ENCODE results near the gene NPIPB6.
"Not testable (repeated sequence)": the region's sequence is repeated elsewhere in the genome, so short reads cannot be mapped to it uniquely, and the experiment has no call there.

DNA sequence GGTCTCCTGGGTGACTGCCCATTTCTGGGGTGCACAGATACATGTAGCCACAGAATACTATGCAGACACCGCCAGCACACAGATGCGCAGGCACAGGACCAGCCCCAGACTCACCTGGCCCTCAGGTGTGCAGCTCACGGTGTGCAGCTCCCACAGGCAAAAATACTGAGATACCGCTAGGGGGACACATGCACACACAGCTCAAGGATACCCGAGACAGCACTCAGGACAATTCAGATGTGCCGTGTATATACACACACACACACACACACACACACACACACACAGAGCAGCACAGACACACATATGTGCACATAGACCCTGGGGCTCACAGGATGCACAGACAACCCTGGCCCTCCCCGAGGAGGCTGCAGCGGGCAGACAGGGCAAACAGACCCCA lies 11.8 kb upstream of the NPIPB6 start:
- TF ChIP-seq ATF3 (IDR thresholded peaks at IDR 0.05); ZNF274 (IDR thresholded peaks at IDR 0.05; ENCODE audit: low read depth, low read length); SP1 (IDR thresholded peaks at IDR 0.05; ENCODE audit: low read depth); EZH2 (IDR thresholded peaks at IDR 0.05); JUND (IDR thresholded peaks at IDR 0.05); CEBPB (IDR thresholded peaks at IDR 0.05; ENCODE audit: low read depth); TCF7L2 (IDR thresholded peaks at IDR 0.05; ENCODE audit: borderline replicate concordance, extremely low read depth, insufficient read depth, insufficient read length); ZFX (IDR thresholded peaks at IDR 0.05); POLR2A (IDR thresholded peaks at IDR 0.05; ENCODE audit: borderline replicate concordance, extremely low read depth, insufficient read depth, insufficient read length): not testable (repeated sequence)
- TF ChIP-seq, protein P1, sequence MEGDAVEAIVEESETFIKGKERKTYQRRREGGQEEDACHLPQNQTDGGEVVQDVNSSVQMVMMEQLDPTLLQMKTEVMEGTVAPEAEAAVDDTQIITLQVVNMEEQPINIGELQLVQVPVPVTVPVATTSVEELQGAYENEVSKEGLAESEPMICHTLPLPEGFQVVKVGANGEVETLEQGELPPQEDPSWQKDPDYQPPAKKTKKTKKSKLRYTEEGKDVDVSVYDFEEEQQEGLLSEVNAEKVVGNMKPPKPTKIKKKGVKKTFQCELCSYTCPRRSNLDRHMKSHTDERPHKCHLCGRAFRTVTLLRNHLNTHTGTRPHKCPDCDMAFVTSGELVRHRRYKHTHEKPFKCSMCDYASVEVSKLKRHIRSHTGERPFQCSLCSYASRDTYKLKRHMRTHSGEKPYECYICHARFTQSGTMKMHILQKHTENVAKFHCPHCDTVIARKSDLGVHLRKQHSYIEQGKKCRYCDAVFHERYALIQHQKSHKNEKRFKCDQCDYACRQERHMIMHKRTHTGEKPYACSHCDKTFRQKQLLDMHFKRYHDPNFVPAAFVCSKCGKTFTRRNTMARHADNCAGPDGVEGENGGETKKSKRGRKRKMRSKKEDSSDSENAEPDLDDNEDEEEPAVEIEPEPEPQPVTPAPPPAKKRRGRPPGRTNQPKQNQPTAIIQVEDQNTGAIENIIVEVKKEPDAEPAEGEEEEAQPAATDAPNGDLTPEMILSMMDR (IDR thresholded peaks at IDR 0.05 in 2 of 3, conservative IDR thresholded peaks at IDR 0.05 in 1 of 3; ENCODE audit: borderline replicate concordance in 1 of 3, insufficient read depth in 1 of 3, low read depth in 2 of 3, low read length in 2 of 3), result not testable (repeated sequence)
- TF ChIP-seq, protein P2, sequence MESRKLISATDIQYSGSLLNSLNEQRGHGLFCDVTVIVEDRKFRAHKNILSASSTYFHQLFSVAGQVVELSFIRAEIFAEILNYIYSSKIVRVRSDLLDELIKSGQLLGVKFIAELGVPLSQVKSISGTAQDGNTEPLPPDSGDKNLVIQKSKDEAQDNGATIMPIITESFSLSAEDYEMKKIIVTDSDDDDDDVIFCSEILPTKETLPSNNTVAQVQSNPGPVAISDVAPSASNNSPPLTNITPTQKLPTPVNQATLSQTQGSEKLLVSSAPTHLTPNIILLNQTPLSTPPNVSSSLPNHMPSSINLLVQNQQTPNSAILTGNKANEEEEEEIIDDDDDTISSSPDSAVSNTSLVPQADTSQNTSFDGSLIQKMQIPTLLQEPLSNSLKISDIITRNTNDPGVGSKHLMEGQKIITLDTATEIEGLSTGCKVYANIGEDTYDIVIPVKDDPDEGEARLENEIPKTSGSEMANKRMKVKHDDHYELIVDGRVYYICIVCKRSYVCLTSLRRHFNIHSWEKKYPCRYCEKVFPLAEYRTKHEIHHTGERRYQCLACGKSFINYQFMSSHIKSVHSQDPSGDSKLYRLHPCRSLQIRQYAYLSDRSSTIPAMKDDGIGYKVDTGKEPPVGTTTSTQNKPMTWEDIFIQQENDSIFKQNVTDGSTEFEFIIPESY (IDR thresholded peaks at IDR 0.05; ENCODE audit: extremely low read depth, insufficient replicate concordance, low read length), result not testable (repeated sequence)
- TF ChIP-seq, protein P3, sequence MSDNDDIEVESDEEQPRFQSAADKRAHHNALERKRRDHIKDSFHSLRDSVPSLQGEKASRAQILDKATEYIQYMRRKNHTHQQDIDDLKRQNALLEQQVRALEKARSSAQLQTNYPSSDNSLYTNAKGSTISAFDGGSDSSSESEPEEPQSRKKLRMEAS (IDR thresholded peaks at IDR 0.05), result not testable (repeated sequence)
